DOHH2 (cell line): Measurements from ENCODE around the gene COL5A1.

Source experiments
- H3F3A ChIP-seq: fragments of 200-600 bp; sonication (generic), shearing (Covaris generic); 2 replicates; pipeline ENCODE4 v1.6.0; 2016; ENCODE audit warnings: antibody characterized with exemption, mild to moderate bottlenecking; ENCODE audit not compliant: control insufficient read depth, insufficient read depth
- H3K27ac ChIP-seq: fragments of 200-600 bp; sonication (generic); 2 replicates; pipeline ENCODE4 v1.5.1; 2014; ENCODE audit warnings: low read depth, mild to moderate bottlenecking, low read length, moderate library complexity
- H3K27me3 ChIP-seq: fragments of 200-600 bp; sonication (generic); 2 replicates; pipeline ENCODE4 v1.6.1; 2014; ENCODE audit warnings: mild to moderate bottlenecking, low read length, mixed read lengths; ENCODE audit not compliant: control insufficient read depth
- H3K36me3 ChIP-seq: fragments of 200-600 bp; sonication (generic); 2 replicates; pipeline ENCODE4 v1.6.1; 2014; ENCODE audit warnings: mild to moderate bottlenecking, low read length, moderate library complexity, mixed read lengths; ENCODE audit not compliant: control insufficient read depth
- H3K4me1 ChIP-seq: fragments of 200-600 bp; sonication (generic); 2 replicates; pipeline ENCODE4 v1.6.1; 2014; ENCODE audit warnings: mild to moderate bottlenecking, low read length, mixed read lengths; ENCODE audit not compliant: control insufficient read depth
- H3K4me2 ChIP-seq: fragments of 200-600 bp; sonication (generic); 2 replicates; pipeline ENCODE4 v1.6.0; 2014; ENCODE audit warnings: mild to moderate bottlenecking, low read length, moderate library complexity
- H3K4me3 ChIP-seq: fragments of 200-600 bp; sonication (generic); 2 replicates; pipeline ENCODE4 v1.5.1; 2014; ENCODE audit warnings: mild to moderate bottlenecking, low read length, mixed read lengths
- H3K79me2 ChIP-seq: fragments of 200-600 bp; sonication (generic); 2 replicates; pipeline ENCODE4 v1.6.1; 2014; ENCODE audit warnings: mild to moderate bottlenecking, low read length, mixed read lengths; ENCODE audit not compliant: control insufficient read depth
- H3K9me2 ChIP-seq: fragments of 200-600 bp; sonication (generic); replicated peaks from 2 replicates; pipeline ENCODE4 v1.6.1; 2014; ENCODE audit warnings: mild to moderate bottlenecking, low read length, mixed read lengths; ENCODE audit not compliant: control insufficient read depth
- H3K9me3 ChIP-seq: fragments of 200-600 bp; sonication (generic); 2 replicates; pipeline ENCODE4 v1.6.1; 2014; ENCODE audit warnings: antibody characterized with exemption, low read length, mixed read lengths; ENCODE audit not compliant: control insufficient read depth, insufficient read depth
- H4K20me1 ChIP-seq: fragments of 200-600 bp; sonication (generic); 2 replicates; pipeline ENCODE4 v1.6.0; 2014; ENCODE audit warnings: low read depth, mild to moderate bottlenecking, antibody characterized with exemption, low read length, moderate library complexity; ENCODE audit not compliant: control insufficient read depth, insufficient read depth
- CTCF ChIP-seq: fragments of 200-600 bp; sonication (generic); IDR thresholded peaks from one replicate; pipeline ENCODE4 v1.5.1; 2014; ENCODE audit warnings: antibody characterized with exemption, mild to moderate bottlenecking, low read depth, low read length; ENCODE audit not compliant: poor library complexity, severe bottlenecking
- EZH2phosphoT487 ChIP-seq: fragments of 200-600 bp; sonication (generic); IDR thresholded peaks from 2 replicates; pipeline ENCODE4 v1.6.1; 2017; ENCODE audit warnings: borderline replicate concordance, mild to moderate bottlenecking, antibody characterized with exemption, low read length, moderate library complexity, mixed read lengths

The COL5A1 gene

GRCh38 chr9:134708672-134709038 is 67.1 kb downstream of the COL5A1 start:
- H4K20me1 ChIP-seq = no peaks in the 10 kb centered on the region
- no peaks in the 10 kb centered on the region for H3K4me1 ChIP-seq
- no peaks in the 10 kb centered on the region for H3K27me3 ChIP-seq
- no peak for TF ChIP-seq CTCF
- no peak for TF ChIP-seq EZH2phosphoT487
- no peaks in the 10 kb centered on the region for H3K79me2 ChIP-seq
- H3F3A ChIP-seq = peaks cover 3% of the 10 kb centered on the region; the same call in 1 of the 2 replicates
- no peak overlapping the region for H3K4me3 ChIP-seq
- H3K27ac ChIP-seq = no peak overlapping the region
- no peak overlapping the region for H3K4me2 ChIP-seq
- no peaks in the 10 kb centered on the region for H3K36me3 ChIP-seq
- peaks cover 21% of the 10 kb centered on the region for H3K9me3 ChIP-seq
- H3K9me2 ChIP-seq = no peaks in the 10 kb centered on the region

DNA sequence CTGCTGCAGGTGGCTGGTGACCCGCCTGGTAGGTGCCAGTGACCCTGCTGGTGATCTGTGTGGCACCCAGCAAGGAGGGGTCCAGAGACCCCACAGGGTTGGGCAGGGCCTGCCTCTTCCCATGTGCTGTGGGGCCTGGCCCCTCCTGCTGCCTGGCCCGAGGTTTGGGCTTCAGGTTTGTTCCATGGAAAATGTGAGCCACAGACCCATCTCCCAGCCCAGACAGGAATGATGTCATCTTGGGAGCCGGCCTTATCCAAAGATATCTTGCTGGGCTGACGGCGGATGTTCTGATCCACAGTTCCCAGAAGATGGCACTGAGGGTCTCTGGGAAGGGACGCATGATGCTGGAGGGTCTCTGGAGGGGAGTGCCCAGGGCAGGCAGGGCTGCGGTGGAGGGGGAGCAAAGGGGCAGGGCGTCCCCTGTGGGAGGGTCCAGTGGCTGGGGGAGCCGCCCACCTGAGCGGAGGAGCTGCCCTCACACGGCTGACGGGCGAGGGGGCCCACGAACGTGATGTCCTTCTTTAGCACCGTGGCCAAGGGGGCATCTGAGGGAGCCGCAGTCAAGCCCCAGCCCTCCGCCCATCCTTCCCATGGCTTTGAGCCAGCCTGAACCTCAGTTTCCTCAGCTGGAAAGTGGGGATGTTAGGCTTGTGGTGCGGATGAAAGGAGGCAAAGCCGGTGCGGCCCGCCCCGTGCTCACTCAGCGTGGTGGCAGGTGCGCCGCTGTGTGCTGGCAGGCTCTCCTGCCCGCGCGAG is 68.1 kb downstream of the COL5A1 start:
- H3K4me3 ChIP-seq = no peak overlapping the region
- H3K79me2 ChIP-seq = no peaks in the 10 kb centered on the region
- H3K27ac ChIP-seq = no peak overlapping the region
- H3K4me2 ChIP-seq = no peak overlapping the region
- no peaks in the 10 kb centered on the region for H3K9me2 ChIP-seq
- H3K9me3 ChIP-seq = peaks cover 31% of the 10 kb centered on the region
- H3K27me3 ChIP-seq = no peaks in the 10 kb centered on the region
- no peaks in the 10 kb centered on the region for H3K36me3 ChIP-seq
- no peaks in the 10 kb centered on the region for H4K20me1 ChIP-seq
- H3F3A ChIP-seq = peaks cover 3% of the 10 kb centered on the region; the same call in 1 of the 2 replicates
- H3K4me1 ChIP-seq = no peaks in the 10 kb centered on the region
- TF ChIP-seq EZH2phosphoT487 = no peak
- TF ChIP-seq CTCF = no peak

GRCh38 chr9:134710271-134710540 is 68.6 kb downstream of the COL5A1 start:
- Histone ChIP-seq H3K27me3 (no peaks in the 10 kb centered on the region), H3F3A (peaks cover 3% of the 10 kb centered on the region; the same call in 1 of the 2 replicates), H3K4me2 (no peak overlapping the region), H3K36me3 (no peaks in the 10 kb centered on the region), H3K9me2 (no peaks in the 10 kb centered on the region), H3K9me3 (peaks cover 31% of the 10 kb centered on the region), H3K79me2 (no peaks in the 10 kb centered on the region), H4K20me1 (no peaks in the 10 kb centered on the region), H3K4me3 (no peak overlapping the region), H3K4me1 (no peaks in the 10 kb centered on the region), H3K27ac (no peak overlapping the region)
- TF ChIP-seq EZH2phosphoT487 (no peak), CTCF (no peak)
